H9 (cell line): ENCODE data around the gene INPP5B. TPM values are rescaled to one million over a fixed set of nuclear protein-coding genes. Genes with fewer than 3 reads are reported as not detected.

Source experiments
- DNase-seq: peaks from one replicate; pipeline ENCODE4 v3.0.0-alpha.2; 2017
- H2AFZ ChIP-seq: one replicate; pipeline ENCODE4 v1.6.1; 2013; ENCODE audit warnings: mild to moderate bottlenecking, low read length, control low read depth, moderate library complexity
- H2AK5ac ChIP-seq: 2 replicates; pipeline ENCODE4 v1.6.1; 2013; ENCODE audit warnings: low read length, control low read depth, mixed read lengths; ENCODE audit not compliant: insufficient read length
- H2BK120ac ChIP-seq: one replicate; pipeline ENCODE4 v1.6.1; 2013; ENCODE audit warnings: low read depth, mild to moderate bottlenecking, low read length, control low read depth, inconsistent platforms; ENCODE audit not compliant: poor library complexity, severe bottlenecking
- H2BK12ac ChIP-seq: 2 replicates; pipeline ENCODE4 v1.6.1; 2013; ENCODE audit warnings: low read length, control low read depth, mixed read lengths, low read depth; ENCODE audit not compliant: insufficient read length
- H2BK15ac ChIP-seq: 2 replicates; pipeline ENCODE4 v1.6.1; 2013; ENCODE audit warnings: low read depth, low read length, control low read depth
- H2BK20ac ChIP-seq: one replicate; pipeline ENCODE4 v1.6.1; 2013; ENCODE audit warnings: low read depth, mild to moderate bottlenecking, low read length, control low read depth, inconsistent platforms; ENCODE audit not compliant: poor library complexity, severe bottlenecking
- H2BK5ac ChIP-seq: 2 replicates; pipeline ENCODE4 v1.6.1; 2013; ENCODE audit warnings: low read length, control low read depth, mixed read lengths; ENCODE audit not compliant: insufficient read length
- H3K14ac ChIP-seq: 2 replicates; pipeline ENCODE4 v1.6.1; 2013; ENCODE audit warnings: low read length, control low read depth; ENCODE audit not compliant: insufficient read depth
- H3K18ac ChIP-seq: 2 replicates; pipeline ENCODE4 v1.6.1; 2013; ENCODE audit warnings: low read depth, mild to moderate bottlenecking, mixed read lengths, low read length, control low read depth; ENCODE audit not compliant: insufficient read length
- H3K23ac ChIP-seq: 2 replicates; pipeline ENCODE4 v1.6.1; 2013; ENCODE audit warnings: low read length, control low read depth, mixed read lengths, low read depth; ENCODE audit not compliant: insufficient read length
- H3K23me2 ChIP-seq: 2 replicates; pipeline ENCODE4 v1.6.1; 2013; ENCODE audit warnings: low read depth, mild to moderate bottlenecking, mixed read lengths, low read length, control low read depth; ENCODE audit not compliant: insufficient read length, poor library complexity, severe bottlenecking
- H3K27ac ChIP-seq: 2 replicates; pipeline ENCODE4 v1.5.1; 2013; ENCODE audit warnings: low read length, control low read depth, mixed read lengths, low read depth; ENCODE audit not compliant: insufficient read length
- H3K27me3 ChIP-seq: 2 replicates; pipeline ENCODE4 v1.6.1; 2013; ENCODE audit warnings: low read length, control low read depth, inconsistent platforms; ENCODE audit not compliant: insufficient read depth
- H3K4ac ChIP-seq: 2 replicates; pipeline ENCODE4 v1.6.1; 2013; ENCODE audit warnings: low read depth, mild to moderate bottlenecking, control low read depth, inconsistent platforms, low read length, moderate library complexity
- H3K4me1 ChIP-seq: 2 replicates; pipeline ENCODE4 v1.6.1; 2013; ENCODE audit warnings: low read length, control low read depth, inconsistent platforms; ENCODE audit not compliant: insufficient read depth
- H3K4me2 ChIP-seq: 2 replicates; pipeline ENCODE4 v1.6.1; 2013; ENCODE audit warnings: low read length, control low read depth, mixed read lengths; ENCODE audit not compliant: insufficient read length, insufficient read depth
- H3K56ac ChIP-seq: 2 replicates; pipeline ENCODE4 v1.6.1; 2013; ENCODE audit warnings: low read depth, mild to moderate bottlenecking, mixed read lengths, low read length, control low read depth; ENCODE audit not compliant: insufficient read length
- H3K79me1 ChIP-seq: 2 replicates; pipeline ENCODE4 v1.6.1; 2013; ENCODE audit warnings: low read depth, mild to moderate bottlenecking, moderate library complexity, low read length, control low read depth, inconsistent platforms; ENCODE audit not compliant: insufficient read depth, poor library complexity, severe bottlenecking
- H3K79me2 ChIP-seq: 2 replicates; pipeline ENCODE4 v1.6.1; 2013; ENCODE audit warnings: low read length, control low read depth, inconsistent platforms; ENCODE audit not compliant: insufficient read depth
- H3K9ac ChIP-seq: 2 replicates; pipeline ENCODE4 v1.6.1; 2013; ENCODE audit warnings: low read length, control low read depth, mixed read lengths; ENCODE audit not compliant: insufficient read length; ENCODE audit errors: extremely low read depth
- H3K9me3 ChIP-seq: one replicate; pipeline ENCODE4 v1.6.1; 2013; ENCODE audit warnings: low read depth, low read length, inconsistent platforms; ENCODE audit not compliant: control insufficient read depth
- H3T11ph ChIP-seq: one replicate; pipeline ENCODE4 v1.6.1; 2013; ENCODE audit warnings: mild to moderate bottlenecking, low read length, control low read depth, inconsistent platforms
- H4K20me1 ChIP-seq: one replicate; pipeline ENCODE4 v1.6.1; 2013; ENCODE audit not compliant: control insufficient read depth, insufficient read length, insufficient read depth
- H4K5ac ChIP-seq: 2 replicates; pipeline ENCODE4 v1.6.1; 2013; ENCODE audit warnings: low read depth, mild to moderate bottlenecking, mixed read lengths, low read length, control low read depth; ENCODE audit not compliant: insufficient read length
- H4K8ac ChIP-seq: replicated peaks from 2 replicates; pipeline ENCODE4 v1.6.1; 2013; ENCODE audit warnings: low read length, control low read depth, mixed read lengths, low read depth; ENCODE audit not compliant: insufficient read length
- H4K91ac ChIP-seq: 2 replicates; pipeline ENCODE4 v1.6.1; 2013; ENCODE audit warnings: low read depth, mild to moderate bottlenecking, moderate library complexity, mixed read lengths, low read length, control low read depth; ENCODE audit not compliant: insufficient read length
- H3K27ac Mint-ChIP-seq, 3 experiments: 2 replicates in 2 of 3; 3 replicates in 1 of 3; pipeline ENCODE4 v1.8.0; 2020 to 2021; ENCODE audit warnings: mixed read lengths in 3 of 3, mild to moderate bottlenecking in 1 of 3, moderate library complexity in 1 of 3
- H3K27me3 Mint-ChIP-seq: 2 replicates; pipeline ENCODE4 v1.8.0; 2021; ENCODE audit warnings: low read depth, mild to moderate bottlenecking, moderate library complexity, mixed read lengths
- H3K36me3 Mint-ChIP-seq, 3 experiments: 2 replicates in 2 of 3; 3 replicates in 1 of 3; pipeline ENCODE4 v1.8.0; 2020 to 2021; ENCODE audit warnings: low read depth in 3 of 3, mixed read lengths in 3 of 3; ENCODE audit not compliant: insufficient read depth in 1 of 3
- H3K4me1 Mint-ChIP-seq, 2 experiments: 2 replicates each; pipeline ENCODE4 v1.8.0; 2020; ENCODE audit warnings: mixed read lengths in 2 of 2
- H3K4me3 Mint-ChIP-seq, 2 experiments: 2 replicates in 1 of 2; 3 replicates in 1 of 2; pipeline ENCODE4 v1.8.0; 2020 to 2021; ENCODE audit warnings: mild to moderate bottlenecking in 2 of 2, mixed read lengths in 2 of 2, moderate library complexity in 1 of 2
- H3K9me3 Mint-ChIP-seq, 2 experiments: 2 replicates in 1 of 2; 3 replicates in 1 of 2; pipeline ENCODE4 v1.8.0; 2020; ENCODE audit warnings: mild to moderate bottlenecking in 2 of 2, mixed read lengths in 2 of 2, moderate library complexity in 1 of 2
- CTCF ChIP-seq: fragments of 200-600 bp; sonication (generic); conservative IDR thresholded peaks from 3 replicates; pipeline ENCODE4 v1.8.0; 2021; ENCODE audit warnings: antibody characterized with exemption, mild to moderate bottlenecking
- WGBS: extraction: QIAGEN DNeasy Blood & Tissue Kit; methylation state at CpG from one replicate; pipeline ENCODE4 v1.1.7; 2013; ENCODE audit warnings: missing lambda C conversion rate, low lambda C conversion rate, mixed read lengths; ENCODE audit not compliant: insufficient read length; ENCODE audit errors: extremely low coverage; 5-methylcytosine and 5-hydroxymethylcytosine counted together
- total RNA-seq: library from RNA; stranded (reverse); gene quantifications from 2 replicates; pipeline ENCODE4 v1.2.1, GENCODE V29; 2021

INPP5B gene
- total RNA-seq, 1 experiment from 2014 or later = 28.2 TPM

DNA sequence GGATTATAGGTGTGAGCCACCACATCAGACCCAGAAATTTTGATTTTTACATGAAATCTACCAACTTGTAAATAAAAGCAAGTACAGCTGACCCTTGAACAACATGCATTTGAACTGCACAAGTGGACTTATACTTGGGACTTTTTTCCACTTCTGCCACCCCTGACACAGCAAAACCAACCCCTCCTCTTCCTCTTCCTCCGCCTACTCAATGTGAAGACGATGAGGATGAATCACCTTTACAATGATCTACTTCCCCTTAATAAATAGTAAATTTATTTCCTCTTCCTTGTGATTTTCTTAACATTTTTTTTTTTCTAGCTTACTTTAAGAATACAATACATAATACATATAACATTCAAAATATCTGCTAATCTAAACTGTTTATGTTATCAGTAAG, 121.3 kb downstream of the INPP5B start:
- Histone ChIP-seq H4K8ac (no peak overlapping the region), H3K56ac (no peak overlapping the region), H3K79me2 (no peaks in the 10 kb centered on the region), H4K5ac (no peak overlapping the region), H2AK5ac (no peak overlapping the region), H3K9me3 (no peaks in the 10 kb centered on the region), H3K23me2 (no peaks in the 10 kb centered on the region), H3K27ac (no peak overlapping the region), H3K9ac (no peak overlapping the region), H3K18ac (no peak overlapping the region), H3T11ph (no peak overlapping the region), H2BK15ac (no peak overlapping the region), H2BK120ac (no peak overlapping the region), H2BK12ac (no peak overlapping the region), H4K20me1 (no peaks in the 10 kb centered on the region), H3K14ac (no peak overlapping the region), H2AFZ (no peak overlapping the region), H4K91ac (no peak overlapping the region), H3K23ac (no peak overlapping the region), H2BK5ac (no peak overlapping the region), H2BK20ac (no peak overlapping the region), H3K79me1 (no peaks in the 10 kb centered on the region), H3K4me2 (no peak overlapping the region), H3K4me1 (no peaks in the 10 kb centered on the region), H3K27me3 (no peaks in the 10 kb centered on the region), H3K4ac (no peak overlapping the region)
- Mint-ChIP-seq H3K27me3 (no peaks in the 10 kb centered on the region), H3K4me1 (no peaks in the 10 kb centered on the region), H3K4me3 (no peak overlapping the region), H3K9me3 (no peaks in the 10 kb centered on the region), H3K36me3 (peaks cover 9 to 45% (median 27%) of the 10 kb centered on the region in 3 experiments; a peak in 6 of 7 replicates), H3K27ac (no peak overlapping the region)
- WGBS = no CpG with 5 or more reads among the region's 2 CpGs
- DNase-seq = no peak
- TF ChIP-seq CTCF = no peak
